Body of pancreas (tissue), 4 donors: ENCODE data around the gene NME2.

Experiments
- CTCF ChIP-seq, 7 experiments: fragments of 450-650 bp in 4 of 7; fragments of 200-600 bp in 3 of 7; sonication (generic) in 3 of 7; IDR thresholded peaks; one replicate each; pipeline ENCODE4 v1.5.1; 2016 to 2019; ENCODE audit warnings: antibody characterized with exemption in 7 of 7
- POLR2A ChIP-seq, 3 donors: fragments of 450-650 bp; IDR thresholded peaks; one replicate each; pipeline ENCODE4 v1.6.1; 2016; ENCODE audit warnings: antibody characterized with exemption in 3 of 3, mild to moderate bottlenecking in 2 of 3

DNA sequence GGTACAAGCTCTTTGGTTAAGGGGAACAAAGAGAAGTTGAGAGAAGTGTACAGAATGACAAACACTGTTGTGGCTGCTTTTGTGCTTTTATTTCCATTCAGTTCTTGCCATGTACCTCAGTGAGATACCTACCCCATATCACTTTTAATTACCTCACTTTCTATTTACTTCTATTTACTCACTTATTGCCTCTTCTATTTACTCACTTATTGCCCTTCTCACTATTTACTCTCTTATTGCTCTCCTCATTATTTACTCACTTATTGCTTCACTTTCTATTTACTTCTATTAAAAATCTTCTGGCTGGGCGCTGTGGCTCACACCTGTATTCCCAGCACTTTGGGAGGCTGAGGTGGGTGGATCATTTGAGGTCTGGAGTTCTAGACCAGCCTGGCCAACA is 51.7 kb downstream of the NME2 start:
- TF ChIP-seq CTCF (IDR thresholded peaks at IDR 0.05) (no peak), POLR2A (IDR thresholded peaks at IDR 0.05) (no peak)
